Right lobe of liver (tissue), 4 donors: ENCODE results near the gene USP6NL.

ENCODE experiments used
- CTCF ChIP-seq, 4 donors: fragments of 200-600 bp in 3 of 4; fragments of 450-650 bp in 1 of 4; IDR thresholded peaks; one replicate each; pipeline versions ENCODE4 v1.5.1 to v1.8.0; 2016 to 2022; ENCODE audit warnings: antibody characterized with exemption in 4 of 4, mild to moderate bottlenecking in 2 of 4
- POLR2A ChIP-seq: fragments of 450-650 bp; IDR thresholded peaks from one replicate; pipeline ENCODE4 v1.6.1; 2017; ENCODE audit warnings: antibody characterized with exemption, mild to moderate bottlenecking
- donor health status: DM: no; HTN: no; CAD: no.
- donor health status: DM: no; HTN: no; CAD: no.
- donor health status: DM: no; HTN: yes; CAD: no.

GRCh38 chr10:11527691-11528255, 83.7 kb downstream of the USP6NL start:
- no peak for TF ChIP-seq CTCF (IDR thresholded peaks at IDR 0.05)
- no peak for TF ChIP-seq POLR2A
